Lower leg skin (tissue), 3 donors: ENCODE data around the gene CD34.

Experiments
- CTCF ChIP-seq, 3 donors: fragments of 450-650 bp; IDR thresholded peaks; one replicate each; pipeline ENCODE4 v1.5.1; 2016; ENCODE audit warnings: antibody characterized with exemption in 3 of 3, mild to moderate bottlenecking in 3 of 3, moderate library complexity in 2 of 3
- POLR2A ChIP-seq, 2 donors: fragments of 450-650 bp; IDR thresholded peaks; one replicate each; pipeline ENCODE4 v1.6.1; 2016 to 2017; ENCODE audit warnings: antibody characterized with exemption in 2 of 2, mild to moderate bottlenecking in 1 of 2, moderate library complexity in 1 of 2

- TF ChIP-seq CTCF (IDR thresholded peaks at IDR 0.05): no peak
- no peak for TF ChIP-seq POLR2A (IDR thresholded peaks at IDR 0.05)
Measured at GRCh38 chr1:207841901-207842300, 69.0 kb downstream of the CD34 start.
